ENCODE measurements around the gene KRT33B.
"Not testable (repeated sequence)": the region's sequence is repeated elsewhere in the genome, so short reads cannot be mapped to it uniquely, and the experiment has no call there.

The KRT33B gene

DNA sequence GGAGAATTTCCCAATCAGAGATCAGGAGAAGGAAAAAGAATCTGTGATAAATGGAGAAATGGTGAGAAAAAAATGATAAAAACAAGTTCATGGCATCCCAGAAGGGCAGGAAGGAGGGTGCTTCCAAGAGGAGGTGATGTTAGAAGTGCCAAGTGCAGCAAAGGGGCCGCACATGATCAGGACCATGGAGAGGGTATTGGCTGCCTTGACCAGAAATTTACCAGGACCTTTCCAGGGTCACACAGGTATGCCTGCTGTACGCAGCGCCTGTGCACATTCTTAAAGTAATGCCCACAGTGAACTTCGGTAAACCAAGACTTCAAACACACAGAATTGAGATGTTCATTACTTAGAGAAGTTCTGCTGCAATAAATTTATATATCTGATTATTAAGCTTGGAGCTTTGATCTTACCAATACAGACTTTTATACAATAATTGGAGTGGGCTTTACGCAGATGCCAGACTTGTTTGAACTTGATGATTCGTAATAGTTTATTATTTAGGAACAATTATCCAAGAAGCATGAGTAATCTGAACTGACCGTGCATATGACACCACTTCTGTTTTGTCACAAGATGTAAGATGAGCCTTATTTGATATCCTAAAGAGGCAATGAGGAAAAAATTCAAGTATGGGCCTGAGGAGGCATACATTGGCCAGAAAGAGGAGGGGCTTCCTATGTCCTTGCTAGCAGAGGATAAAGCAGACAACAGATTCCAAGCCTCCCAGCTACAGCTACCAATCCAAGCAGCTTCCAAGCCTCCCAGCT, 16.8 kb downstream of the KRT33B start:
- no peak for TF ChIP-seq CTCF (conservative IDR thresholded peaks at IDR 0.05)
- no peak overlapping the region for H3K27ac ChIP-seq

DNA sequence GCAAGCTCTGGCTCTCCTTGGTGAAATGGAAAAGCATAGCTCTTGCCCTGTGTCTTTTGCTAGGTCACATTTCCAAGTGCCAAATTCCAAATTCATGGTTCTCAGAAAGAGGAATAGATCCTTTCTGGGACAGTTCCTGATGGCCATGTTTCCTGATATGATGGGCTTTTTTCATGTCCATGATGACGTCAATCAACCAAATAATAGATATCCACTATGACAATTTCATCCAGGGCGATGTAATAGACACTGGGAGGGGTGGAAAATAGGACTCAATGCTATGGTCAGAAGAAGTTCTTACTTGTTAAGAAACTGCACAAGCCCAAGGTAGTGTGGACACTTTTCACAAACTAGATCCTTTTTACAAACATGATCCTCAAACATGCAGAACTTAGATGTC, 18.4 kb downstream of the KRT33B start:
- H3K27ac ChIP-seq = no peak overlapping the region
- no peak for TF ChIP-seq CTCF (conservative IDR thresholded peaks at IDR 0.05)

- not testable (repeated sequence) for H3K27ac ChIP-seq
Observed at GRCh38 chr17:41350381-41350878, 19.2 kb downstream of the KRT33B start, which contains the start of gene KRT33A. Gene KRT33A, minus strand, starts transcription at chr17:41350828. Its CDS starts 61 bp downstream, at chr17:41350767.

DNA sequence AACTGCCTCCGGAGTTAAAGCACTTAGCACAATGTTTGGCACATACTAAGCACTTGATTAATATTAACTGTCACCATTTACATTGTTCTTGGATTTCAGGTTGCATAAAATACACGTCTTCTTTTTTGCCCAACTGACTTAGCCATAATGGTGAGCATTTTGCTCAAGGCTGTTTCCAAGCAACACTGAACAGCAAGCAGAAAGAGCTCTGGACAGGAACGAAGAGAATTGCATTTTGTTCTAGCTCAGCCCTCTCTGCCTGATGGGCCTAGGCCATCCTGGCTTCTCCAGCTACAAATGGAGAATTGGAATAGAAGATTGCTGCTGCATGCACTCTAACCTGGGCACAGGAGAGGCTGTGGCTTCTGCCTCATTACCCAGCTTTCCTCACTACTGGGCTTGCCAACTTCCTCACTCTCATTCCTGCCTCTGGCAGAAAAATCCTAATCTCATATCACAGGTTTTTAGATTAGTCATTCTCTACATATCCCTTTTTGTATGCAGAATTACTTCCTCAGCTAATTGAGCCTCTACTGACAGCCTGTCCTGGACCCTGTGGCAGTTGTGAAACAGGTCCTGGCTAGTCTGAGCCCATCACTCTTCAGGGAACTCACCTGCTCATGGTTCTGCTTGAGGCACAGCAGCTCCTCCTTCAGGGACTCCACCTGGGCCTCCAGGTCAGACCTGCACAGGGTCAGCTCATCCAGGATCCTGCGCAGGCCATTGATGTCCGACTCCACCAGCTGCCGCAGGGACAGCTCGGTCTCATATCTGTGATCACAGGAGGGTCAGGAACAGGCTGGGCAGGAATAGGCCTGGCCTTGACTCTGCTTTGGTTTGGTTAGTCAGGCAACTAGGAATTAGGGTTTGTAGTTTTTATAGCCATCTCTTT, 21.5 kb downstream of the KRT33B start:
- H3K27ac ChIP-seq = no peak overlapping the region

GRCh38 chr17:41346421-41346820, 23.2 kb downstream of the KRT33B start:
- not testable (repeated sequence) for H3K27ac ChIP-seq

More for the DNA sequence above, 21.5 kb downstream of the KRT33B start:
- no peak for TF ChIP-seq CTCF (conservative IDR thresholded peaks at IDR 0.05)

DNA sequence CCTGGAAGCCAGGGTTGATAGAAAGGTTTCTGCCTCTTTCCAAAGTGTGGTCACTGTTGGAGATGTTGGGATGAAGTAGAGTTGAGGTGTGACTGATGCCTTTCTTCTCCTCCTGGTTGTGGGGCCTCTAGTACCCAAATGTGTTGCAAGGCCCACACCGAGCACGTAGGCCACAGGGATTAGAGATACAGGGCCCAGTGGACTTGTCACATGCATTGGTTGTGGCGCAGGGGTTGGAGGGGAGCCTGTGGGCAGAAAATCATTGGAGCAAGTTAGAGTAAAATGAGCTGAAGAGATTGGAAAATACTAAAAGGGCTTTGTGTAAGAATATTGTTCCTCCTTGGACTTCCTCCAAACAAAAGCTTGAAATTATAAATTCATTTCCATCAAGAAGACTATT, 23.6 kb downstream of the KRT33B start:
- no peak overlapping the region for H3K27ac ChIP-seq
- TF ChIP-seq CTCF (conservative IDR thresholded peaks at IDR 0.05) = no peak

GRCh38 chr17:41343029-41343428, 26.6 kb downstream of the KRT33B start:
- no peak for TF ChIP-seq CTCF (conservative IDR thresholded peaks at IDR 0.05)

GRCh38 chr17:41340934-41341861, 28.4 kb downstream of the KRT33B start:
- TF ChIP-seq CTCF (conservative IDR thresholded peaks at IDR 0.05) = no peak
- no peak overlapping the region for H3K27ac ChIP-seq

More at GRCh38 chr17:41343029-41343428, 26.6 kb downstream of the KRT33B start:
- no peak overlapping the region for H3K27ac ChIP-seq

All from VCaP (cell line).